COR-L47 (cell line): ENCODE measurements around the gene LRRTM2.
A peak's percentile ranks its signal among the peaks of the same experiment; 100 is the strongest.

ENCODE experiments used
- DNase-seq: peaks from one replicate; lab custom pipeline; 2025; lab: John Stamatoyannopoulos, UW

LRRTM2 gene

DNA sequence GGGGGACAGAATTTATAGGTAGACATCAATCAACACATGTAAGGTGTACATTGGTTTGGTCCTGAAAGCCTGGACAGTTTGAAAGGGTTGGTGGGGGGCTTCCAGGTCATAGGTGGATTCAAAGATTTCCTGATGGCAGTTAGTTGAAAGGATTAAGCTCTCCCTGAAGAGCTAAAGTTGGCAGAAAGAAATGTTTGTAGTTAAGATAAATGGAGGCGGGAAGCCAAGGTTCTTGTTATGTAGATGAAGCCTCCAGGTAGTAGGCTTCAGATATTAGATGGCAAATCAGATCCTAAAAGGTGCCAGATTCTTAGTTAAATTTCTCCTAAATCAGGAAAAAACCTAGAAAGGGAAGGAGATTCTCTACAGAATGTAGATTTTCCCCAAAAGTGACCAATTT, 9.0 kb upstream of the LRRTM2 start:
- no peak for DNase-seq

DNA sequence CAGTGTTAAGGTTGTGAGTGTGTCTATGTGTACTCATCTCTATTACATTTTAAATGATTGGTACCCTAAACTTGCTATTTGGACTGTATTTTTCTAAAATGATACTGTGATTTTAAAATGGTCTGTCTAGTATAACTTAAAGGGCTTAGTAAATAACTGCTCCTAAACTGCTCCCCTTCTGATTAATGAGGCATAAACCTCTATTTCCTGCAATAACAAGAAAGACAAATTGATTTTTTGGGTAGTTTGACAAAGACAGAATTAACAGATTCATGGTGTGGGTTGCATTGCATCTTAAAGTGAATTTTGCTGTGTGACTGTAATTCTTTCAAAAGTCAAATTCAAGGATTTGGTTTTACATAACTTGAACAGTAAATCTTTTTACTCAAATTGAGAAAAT, 8.1 kb upstream of the LRRTM2 start:
- DNase-seq = no peak

DNA sequence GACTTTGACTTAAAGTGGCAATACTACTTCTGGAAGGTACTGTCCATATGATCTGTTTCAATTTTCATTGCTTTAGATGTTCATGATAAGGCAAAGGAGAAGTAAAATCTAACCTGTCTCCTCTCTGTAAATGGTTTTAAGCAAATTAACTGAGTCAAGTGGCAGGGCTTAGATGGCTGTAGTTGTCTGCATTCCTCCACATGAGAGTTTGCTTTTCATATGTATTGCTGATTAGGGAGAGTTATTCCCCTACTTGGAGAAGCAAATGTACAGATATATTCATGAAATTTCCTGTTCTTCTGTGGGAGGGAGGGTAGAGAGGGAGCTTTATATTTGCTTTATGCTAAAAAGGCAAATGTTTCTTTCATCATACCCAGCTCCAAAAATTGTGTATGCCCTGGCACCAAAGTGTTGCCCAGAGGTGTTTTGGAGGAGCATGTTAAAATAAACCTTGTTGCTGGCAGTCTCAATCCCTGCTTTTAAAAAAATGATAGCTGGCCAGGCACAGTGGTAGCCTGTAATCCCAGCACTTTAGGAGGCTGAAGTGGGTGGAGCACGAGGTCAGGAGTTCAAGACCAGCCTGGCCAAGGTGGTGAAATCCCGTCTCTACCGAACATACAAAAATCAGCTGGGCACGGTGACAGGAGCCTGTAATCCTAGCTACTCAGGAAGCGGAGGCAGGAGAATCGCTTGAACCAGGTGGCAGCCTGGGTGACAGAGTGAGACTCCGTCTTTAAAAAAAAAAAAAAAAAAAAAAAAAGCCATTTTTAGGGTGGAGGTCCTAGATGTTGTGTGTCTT, 3.5 kb upstream of the LRRTM2 start:
- no peak for DNase-seq

DNA sequence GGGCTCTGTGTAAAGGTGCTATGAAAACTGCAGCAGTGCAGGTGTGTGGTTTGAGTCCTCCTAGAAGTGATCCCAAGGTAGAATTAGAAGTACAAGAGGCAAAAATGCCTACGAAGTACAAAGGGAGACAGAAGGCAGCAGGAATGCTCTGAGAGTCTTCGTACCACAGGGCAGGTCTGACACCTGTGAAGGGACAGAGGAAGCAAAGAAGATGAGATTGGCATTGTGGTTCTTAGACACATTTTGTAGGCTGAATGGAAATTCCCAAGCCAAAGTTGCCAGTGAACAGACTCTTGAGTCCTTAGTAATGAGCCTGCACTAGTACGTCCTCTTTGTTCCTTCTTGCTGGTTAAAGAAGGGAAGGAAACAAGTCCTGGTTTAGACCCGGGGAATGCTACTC, 1.7 kb upstream of the LRRTM2 start:
- DNase-seq = no peak

DNA sequence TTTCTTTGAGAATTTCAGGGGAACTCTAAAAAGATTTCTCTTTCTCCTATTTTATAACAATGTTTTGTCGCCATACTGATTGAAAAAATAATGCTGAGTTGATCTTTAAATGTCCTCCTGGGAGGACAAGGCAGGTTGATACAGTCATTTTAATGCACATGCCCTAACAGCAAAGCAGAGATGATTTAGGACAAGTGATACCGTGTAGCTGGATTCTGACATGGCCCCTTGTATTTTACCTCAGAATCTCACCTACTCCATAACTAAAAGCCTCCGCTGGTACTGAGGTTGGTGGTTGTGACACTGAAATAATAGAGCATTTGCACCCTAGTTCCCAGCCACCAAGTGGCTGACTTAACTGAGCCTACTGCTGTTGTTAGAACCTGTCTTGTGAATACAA, 811 bp upstream of the LRRTM2 start:
- DNase-seq = no peak

DNA sequence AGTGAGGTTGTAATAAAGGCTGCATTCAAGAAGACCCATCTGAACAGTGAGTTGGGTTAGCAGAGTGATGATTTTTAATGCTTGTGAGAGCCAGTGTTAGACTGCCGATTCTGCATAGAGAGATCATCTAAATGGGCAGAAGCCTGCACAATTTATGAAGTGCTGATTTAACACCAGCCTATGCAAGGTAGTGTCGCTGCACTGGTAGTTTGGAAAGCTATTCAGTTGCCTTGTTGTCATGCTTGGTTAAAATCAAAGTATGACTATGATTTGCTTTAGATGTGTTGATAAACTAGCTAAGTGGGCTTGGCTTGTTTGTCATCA, 379 bp upstream of the LRRTM2 start:
- no peak for DNase-seq

DNA sequence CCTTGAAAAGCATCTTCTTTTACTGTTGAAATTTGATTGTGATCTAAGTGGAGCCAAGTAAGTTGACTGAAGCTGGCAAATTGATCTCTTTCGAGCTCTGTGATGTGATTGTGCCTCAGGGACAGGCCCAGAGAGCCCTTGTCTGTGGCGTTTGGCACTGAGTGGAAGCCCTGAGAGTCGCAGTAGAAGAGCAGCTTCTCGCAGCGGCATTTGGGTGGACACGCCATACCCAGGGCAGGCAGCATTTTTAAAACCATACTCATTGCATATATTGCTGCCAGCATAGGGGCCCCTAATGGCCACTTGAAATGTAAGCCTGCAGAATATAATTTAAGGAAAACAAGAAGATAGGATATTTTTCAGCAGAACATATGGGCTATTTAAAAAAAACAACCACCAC, 894 bp downstream of the LRRTM2 start:
- no peak for DNase-seq

DNA sequence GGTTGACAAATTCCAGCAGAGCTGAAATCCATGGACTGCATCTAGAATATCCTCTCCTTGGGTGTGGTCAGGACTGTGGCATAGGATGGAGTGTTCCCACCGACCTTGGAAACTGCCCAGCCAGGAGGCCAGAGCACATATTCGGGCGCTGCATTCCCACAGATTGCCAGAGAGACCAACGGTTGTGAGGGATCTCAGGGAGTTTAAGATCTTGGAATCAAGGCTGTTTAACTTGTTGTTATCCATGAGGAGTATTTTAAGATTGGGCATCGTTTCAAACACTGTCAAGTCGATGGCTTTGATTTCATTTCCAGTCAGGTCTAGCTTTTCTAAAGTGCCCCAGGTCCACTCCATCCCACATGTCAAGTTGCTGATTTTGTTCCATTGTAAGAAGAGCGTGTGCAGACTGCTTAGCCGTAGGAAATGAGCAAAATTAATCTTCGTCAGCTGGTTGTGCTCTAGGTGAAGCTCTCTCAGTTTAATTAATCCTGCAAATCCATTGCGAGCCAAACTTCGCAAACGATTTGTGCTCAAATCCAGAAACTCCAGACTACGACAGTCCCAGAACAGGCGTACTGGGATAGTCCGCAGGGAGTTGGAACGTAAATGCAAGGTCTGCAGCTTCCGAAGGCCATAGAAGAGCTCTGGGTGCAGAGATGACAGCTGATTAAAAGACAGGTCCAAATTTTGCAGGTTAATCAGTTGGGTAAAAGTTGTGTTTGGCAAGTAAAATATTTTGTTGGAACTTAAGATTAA, 1.5 kb downstream of the LRRTM2 start:
- DNase-seq = no peak

DNA sequence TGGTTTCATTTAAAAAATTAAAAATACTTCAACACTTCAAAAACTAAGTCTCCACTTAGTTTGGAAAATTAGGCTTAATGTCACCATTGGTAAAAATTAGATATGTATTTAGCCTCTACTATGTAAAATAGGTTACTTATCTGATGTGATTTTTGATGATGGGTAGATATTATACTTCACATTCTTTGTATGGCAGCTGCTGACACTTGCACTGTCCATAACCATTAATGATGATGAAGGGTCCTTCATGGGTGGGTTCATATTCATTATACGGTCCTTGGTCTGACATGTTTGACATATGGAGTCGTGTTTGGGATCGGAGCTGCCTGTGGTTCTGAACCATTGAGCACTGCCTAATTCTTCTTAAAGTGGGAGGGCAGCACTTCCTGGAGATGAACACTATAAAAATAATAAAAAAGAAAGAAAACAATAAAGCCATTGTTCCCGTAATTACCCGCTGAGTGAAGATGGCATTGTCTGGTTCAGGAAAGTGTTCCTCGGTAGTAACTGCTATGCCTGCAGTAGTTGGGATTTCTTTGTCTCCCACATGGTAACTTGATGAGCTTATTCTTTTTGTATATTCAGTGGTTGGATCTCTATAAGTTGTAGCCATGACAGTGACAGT, 2.2 kb downstream of the LRRTM2 start:
- peak; percentile 58 for DNase-seq

DNA sequence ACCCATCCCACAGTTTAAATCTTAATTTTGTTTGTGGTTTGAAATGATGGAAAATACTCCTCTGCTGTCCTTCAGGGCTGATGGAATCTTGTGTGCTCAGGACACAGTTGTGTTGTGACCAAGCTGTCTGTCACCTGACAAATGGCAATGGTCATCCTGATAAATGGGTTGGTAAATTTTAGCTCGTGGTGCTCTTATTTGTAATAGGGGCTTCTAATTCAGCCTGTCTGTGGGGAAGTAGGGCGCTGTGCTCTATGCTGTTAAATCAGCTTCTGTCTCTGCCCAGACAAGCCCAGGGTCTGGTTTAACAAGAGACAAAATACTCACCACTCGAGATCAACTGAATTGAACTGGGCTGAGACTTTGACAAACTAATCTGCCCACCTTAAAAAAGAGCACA, 4.5 kb downstream of the LRRTM2 start:
- DNase-seq = no peak

DNA sequence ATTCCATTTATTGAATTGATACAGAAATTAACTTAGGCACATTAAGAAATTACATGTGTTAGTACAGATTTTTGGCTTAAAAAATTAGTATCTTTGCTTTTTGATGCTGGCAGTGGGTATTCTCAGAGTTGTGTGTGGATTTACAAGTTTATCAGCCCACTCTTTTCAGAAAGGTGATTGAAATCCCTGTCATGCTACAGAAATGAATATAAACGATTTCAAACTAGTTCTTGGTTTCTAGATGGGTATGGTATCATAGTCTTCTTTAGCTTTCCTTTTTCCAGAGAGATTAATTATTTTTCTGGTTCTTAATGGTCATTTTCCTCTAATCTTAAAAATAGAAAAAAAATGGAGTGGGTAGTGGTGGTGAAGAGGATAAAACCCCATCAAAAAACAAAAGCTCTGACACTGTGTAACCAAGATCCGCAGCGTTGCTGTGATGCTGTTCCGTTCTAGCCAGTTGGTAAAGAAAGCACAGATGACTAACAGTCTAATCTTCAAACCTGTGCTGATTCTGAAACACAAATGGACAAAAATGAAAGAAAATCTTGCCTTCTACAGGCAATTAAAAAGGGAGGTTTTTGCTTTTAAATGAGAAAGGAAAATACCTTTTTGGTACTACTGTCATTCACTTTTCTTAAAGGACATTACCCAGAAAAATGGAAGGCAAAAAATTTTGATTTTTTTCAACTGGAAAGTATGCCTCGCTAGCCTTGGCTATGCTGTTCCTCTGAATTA, 5.2 kb downstream of the LRRTM2 start:
- no peak for DNase-seq

DNA sequence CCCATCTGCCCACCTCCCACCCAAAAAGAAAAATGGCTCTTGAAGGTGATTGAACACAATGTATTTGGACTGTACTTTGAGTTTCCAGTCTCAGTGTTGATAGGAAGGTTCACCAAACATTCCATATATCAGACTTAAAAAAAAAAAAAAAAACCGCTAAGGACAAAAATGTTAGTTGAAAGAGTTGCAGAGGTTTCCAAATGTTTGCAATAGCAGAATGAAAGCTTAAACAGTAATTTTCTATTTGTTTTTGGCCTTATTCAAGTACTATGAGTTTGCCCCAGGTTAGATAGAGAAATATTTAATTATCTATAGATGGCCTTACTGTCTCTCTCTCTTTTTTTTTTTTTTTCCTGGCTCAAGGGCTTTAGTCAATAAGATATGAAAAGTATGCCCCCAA, 6.1 kb downstream of the LRRTM2 start:
- DNase-seq = no peak

DNA sequence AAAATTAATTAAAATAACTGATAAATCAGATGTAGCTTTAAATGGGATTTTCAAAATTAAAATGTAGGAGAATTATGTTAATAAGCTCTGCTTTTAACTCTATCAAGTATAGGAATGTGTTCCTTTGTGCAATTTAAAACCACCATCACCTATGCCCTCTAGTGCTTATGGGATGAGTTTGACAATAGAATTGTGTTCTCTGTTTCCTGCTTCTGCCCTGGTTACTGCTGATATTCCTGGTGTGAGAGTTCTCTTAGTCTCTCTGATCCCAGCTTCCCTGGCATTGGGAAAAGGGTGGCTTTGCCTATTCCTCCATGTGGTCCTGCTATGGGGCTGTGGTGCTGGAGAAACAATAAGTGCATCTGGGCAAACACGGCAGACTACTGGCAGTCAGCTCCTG, 8.1 kb downstream of the LRRTM2 start:
- DNase-seq = no peak

DNA sequence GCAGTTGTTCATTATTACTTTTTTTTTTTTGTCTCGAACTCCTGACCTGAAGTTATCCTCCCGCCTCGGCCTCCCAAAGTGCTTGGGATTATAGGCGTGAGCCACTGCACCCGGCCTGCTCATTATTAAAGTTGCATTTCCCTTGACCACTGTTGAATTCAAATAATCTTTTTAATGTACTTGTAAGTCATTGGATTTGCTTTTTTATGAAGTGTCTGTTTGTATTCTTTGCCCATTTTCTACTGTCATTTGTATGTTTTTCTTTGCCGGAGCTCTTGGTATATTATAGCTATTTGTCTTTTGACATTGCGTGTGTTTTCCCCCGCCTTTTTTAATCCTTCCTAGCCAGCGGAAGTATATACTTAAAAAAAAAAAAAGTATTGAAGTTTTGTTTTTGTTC, 22.0 kb downstream of the LRRTM2 start:
- DNase-seq = no peak

DNA sequence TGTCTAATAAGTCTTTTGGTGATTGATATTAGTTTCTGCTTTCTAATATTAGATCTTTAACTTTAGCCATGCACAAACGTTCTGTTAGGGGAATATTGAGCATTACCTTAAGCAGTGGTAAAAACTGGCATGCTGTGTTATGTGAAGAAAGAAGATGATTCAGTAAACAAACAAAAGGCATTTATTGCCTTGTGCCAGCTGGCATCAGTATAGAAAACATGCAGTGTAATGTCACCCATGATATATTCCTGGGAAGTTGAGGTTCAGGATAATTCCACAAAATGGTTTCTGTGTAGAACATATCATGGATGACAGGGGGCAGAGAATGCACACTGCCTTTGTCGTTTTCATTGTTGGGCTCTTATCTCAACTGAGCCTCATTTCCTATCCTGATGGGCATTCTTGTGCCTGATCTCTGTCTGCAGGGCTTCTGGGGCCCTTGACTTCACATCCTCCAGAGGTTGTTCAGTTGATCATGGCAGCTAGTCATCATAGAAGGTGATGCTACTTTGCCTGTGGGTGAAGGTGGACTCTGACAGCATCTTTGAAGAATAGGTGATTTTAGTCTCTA, 24.2 kb downstream of the LRRTM2 start:
- no peak for DNase-seq

DNA sequence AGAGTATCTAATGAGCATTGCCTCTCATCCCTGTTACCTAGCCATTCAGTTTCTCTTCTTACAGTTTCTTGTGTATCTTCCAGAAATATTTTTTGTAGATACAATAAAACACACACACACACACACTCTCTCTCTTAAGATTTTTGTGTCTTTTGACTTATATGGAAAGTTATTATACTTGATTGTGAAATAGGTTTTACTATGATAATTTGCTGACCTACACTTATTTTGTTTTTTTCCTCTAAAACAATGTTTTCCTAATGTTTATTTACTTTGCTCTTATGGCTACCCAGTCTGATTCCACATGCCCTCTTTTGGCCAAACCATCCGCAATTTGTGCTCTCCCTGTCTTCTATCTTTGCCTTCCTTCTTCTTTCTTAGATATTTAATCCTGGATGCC, 25.3 kb downstream of the LRRTM2 start:
- DNase-seq = no peak

DNA sequence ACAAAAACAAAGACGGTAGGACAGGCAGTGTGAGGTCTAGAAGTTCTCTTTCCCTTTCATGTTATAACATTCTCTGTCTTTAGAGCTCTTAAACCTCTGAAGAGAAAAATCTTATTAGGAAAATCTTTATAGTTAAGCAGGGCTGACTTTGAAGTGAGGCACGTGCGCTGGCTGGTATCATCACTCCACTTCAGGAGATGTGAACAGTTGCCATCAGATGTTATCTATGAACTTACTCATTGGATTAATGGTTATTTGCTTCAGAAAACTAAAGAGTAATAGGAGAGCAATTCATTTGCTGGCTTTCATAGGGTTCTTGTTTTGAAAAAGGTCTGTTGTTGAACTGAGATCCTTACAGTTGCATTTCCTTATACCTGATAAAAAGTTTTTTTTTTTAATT, 25.7 kb downstream of the LRRTM2 start:
- no peak for DNase-seq

DNA sequence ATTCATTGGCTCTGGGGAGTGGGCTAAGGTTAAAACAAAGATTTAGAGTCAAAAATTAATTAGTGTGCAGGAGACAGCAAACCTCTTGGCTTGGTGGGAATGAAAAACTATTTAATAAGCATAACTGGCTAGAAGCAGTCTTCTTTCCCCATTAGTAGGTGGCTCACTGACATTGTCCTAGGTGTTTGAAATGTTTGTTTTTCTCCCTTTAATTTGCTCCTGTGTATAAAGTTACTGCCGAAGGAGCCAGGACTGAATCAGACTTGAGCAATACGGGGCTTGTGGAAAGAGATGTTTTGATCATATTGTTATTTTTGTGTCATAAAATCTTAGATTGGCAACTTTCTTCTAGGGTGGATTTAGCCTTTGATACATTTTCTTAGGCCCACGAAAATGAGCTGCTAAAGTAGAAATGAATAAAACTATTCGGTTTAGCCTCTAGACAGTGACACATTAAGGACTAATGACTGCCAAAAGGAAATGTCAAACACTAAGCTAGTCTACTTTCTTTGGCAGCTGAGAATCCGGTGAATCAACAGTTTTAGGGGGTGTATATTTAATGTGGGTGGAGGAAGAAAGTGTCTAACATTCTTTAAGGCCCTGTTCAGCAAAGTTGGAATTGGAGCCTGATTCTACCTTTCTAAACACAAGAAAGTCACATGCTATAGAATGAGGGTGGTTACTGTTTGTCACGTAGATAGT, 30.2 kb downstream of the LRRTM2 start:
- no peak for DNase-seq

DNA sequence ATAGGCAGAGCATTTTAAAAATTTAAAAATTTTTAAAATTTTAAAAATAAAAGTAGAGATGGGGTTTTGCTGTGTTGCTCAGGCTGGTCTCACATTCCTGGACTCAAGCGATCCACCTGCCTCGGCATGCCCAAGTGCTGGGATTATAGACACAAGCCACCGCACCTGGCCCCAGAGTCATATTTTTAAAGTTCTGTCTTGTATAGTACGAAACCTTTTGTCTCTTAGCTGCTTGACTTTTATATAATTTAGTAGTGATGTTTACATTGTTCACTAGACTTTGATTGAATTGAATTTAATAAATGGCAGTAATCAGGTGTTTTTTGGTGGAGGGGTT, 31.0 kb downstream of the LRRTM2 start:
- no peak for DNase-seq

DNA sequence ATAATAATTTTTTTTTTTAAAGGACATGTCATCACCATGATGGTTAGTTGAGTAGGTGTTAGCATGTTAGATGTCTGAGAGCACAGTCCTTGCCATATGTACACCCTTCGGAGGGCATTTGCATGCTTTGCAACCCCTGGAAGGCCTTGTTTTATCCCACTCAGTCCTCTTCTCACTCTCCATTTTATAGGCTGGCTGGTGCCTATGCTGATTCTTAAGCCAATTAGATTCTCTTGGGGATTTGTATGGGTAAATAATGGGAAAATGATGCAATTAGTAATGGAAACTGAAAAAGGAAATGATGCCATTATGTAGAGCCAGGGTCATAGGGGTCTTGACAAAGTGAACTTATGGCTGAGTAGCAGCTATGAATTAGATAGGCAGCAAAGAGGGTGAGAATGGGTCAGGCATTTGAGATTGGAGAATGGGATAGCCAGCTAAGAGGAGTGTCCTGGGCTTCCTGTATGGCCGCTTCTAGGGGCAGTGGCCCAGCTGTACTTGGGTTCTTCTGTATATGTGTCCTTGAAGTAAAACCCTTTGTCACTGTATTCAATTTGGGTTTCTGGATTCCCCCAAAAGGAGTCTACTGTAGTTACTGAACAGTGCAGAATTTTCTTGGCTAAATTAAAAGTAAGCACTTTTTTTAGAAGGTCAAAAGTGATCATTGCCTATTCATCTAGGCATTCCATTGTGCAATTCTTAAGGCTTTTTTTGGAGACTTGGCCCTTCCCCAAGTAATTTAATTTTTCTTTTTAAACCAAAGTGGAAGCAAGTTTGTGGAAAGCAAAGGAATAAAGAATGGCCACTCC, 31.6 kb downstream of the LRRTM2 start:
- no peak for DNase-seq

DNA sequence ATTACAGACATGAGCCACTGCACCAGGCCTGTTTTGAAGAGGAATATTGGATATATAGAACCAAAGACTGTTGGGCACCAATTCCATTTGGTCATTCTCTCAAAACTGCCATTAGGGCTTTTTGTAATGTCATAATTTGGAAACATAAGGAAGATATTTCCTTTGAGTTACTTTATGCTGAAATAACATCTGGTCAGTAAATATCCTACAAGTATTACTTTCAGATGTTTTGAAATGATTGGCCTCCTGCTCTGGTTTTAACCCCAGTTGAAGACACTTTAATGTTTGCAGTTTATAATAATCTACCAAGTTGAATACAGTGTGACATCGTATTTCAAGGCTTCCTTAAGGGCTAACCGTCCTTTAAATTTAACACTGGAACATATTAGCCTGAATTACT, 33.6 kb downstream of the LRRTM2 start:
- DNase-seq = no peak
